Immature natural killer cell (primary cell): ENCODE measurements around the gene SRP9. TPM values are rescaled to one million over a fixed set of nuclear protein-coding genes. Genes with fewer than 3 reads are reported as not detected.
"Not testable (repeated sequence)": the region's sequence is repeated elsewhere in the genome, so short reads cannot be mapped to it uniquely, and the experiment has no call there.

Experiments used
- DNase-seq, 3 donors: peaks; one replicate each; pipeline ENCODE4 v3.0.0; 2022; ENCODE audit warnings: mixed read lengths in 1 of 3
- H3K27ac Mint-ChIP-seq, 6 donors: one replicate each; pipeline ENCODE4 v1.8.0; 2020; ENCODE audit warnings: mixed read lengths in 6 of 6, mild to moderate bottlenecking in 5 of 6, inconsistent platforms in 4 of 6, moderate library complexity in 3 of 6
- H3K27me3 Mint-ChIP-seq, 3 donors: one replicate each; pipeline ENCODE4 v1.8.0; 2020 to 2021; ENCODE audit warnings: low read depth in 3 of 3, mild to moderate bottlenecking in 3 of 3, mixed read lengths in 3 of 3, moderate library complexity in 3 of 3, inconsistent platforms in 1 of 3
- H3K36me3 Mint-ChIP-seq, 3 donors: one replicate each; pipeline ENCODE4 v1.8.0; 2020; ENCODE audit warnings: mixed read lengths in 3 of 3, inconsistent platforms in 2 of 3, mild to moderate bottlenecking in 2 of 3
- H3K4me1 Mint-ChIP-seq, 2 donors: one replicate each; pipeline ENCODE4 v1.8.0; 2020; ENCODE audit warnings: inconsistent platforms in 2 of 2, mild to moderate bottlenecking in 2 of 2, mixed read lengths in 2 of 2, moderate library complexity in 1 of 2
- H3K4me3 Mint-ChIP-seq, 5 donors: one replicate each; pipeline ENCODE4 v1.8.0; 2020; ENCODE audit warnings: mild to moderate bottlenecking in 5 of 5, mixed read lengths in 5 of 5, inconsistent platforms in 3 of 5, moderate library complexity in 3 of 5
- H3K9me3 Mint-ChIP-seq, 6 donors: one replicate each; pipeline ENCODE4 v1.8.0; 2020; ENCODE audit warnings: mild to moderate bottlenecking in 6 of 6, mixed read lengths in 6 of 6, inconsistent platforms in 4 of 6, moderate library complexity in 3 of 6
- polyA plus RNA-seq, 3 donors: library from polyadenylated mRNA; unstranded; fragments of 300-500 nt; fragmentation: Illumina TruSeq; gene quantifications; one replicate each; pipeline ENCODE4 v1.2.3, GENCODE V29; 2021

SRP9 gene
- polyA plus RNA-seq, 3 donors from 2014 or later, result 300 to 594 (median 317) TPM

- peaks cover 1 to 8% (median 6%) of the 10 kb centered on the region in 3 donors for H3K27me3 Mint-ChIP-seq
- peaks cover 0 to 3% (median 0%) of the 10 kb centered on the region in 3 donors for H3K36me3 Mint-ChIP-seq
- peak within 1 kb of the TSS; percentile 82 to 89 (median 84) for H3K4me3 Mint-ChIP-seq
- H3K4me1 Mint-ChIP-seq, result peaks cover 15 to 20% of the 10 kb centered on the region in 2 donors
- H3K9me3 Mint-ChIP-seq, result no peaks in the 10 kb centered on the region
- peak within 1 kb of the TSS in 4 of 6 donors; percentile 17 to 71 (median 58) for H3K27ac Mint-ChIP-seq
- DNase-seq, result peak; percentile 31 to 36 (median 34)
Observed at GRCh38 chr1:225809842-225810578, 32.4 kb downstream of the SRP9 start, which contains the start of gene EPHX1. Gene EPHX1, plus strand, starts transcription at chr1:225810124. Its CDS starts 18,606 bp downstream, at chr1:225828730.

GRCh38 chr1:225810579-225811538, 33.2 kb downstream of the SRP9 start:
- H3K36me3 Mint-ChIP-seq, H3K27me3 Mint-ChIP-seq, H3K9me3 Mint-ChIP-seq: not testable (repeated sequence)
- peak; percentile 5 to 10 (median 9) for DNase-seq
- Mint-ChIP-seq H3K4me1 (peaks cover 15 to 20% of the 10 kb centered on the region in 2 donors), H3K4me3 (peak overlapping the region; percentile 82 to 89 (median 84)), H3K27ac (peak overlapping the region in 4 of 6 donors; percentile 17 to 71 (median 58))

DNA sequence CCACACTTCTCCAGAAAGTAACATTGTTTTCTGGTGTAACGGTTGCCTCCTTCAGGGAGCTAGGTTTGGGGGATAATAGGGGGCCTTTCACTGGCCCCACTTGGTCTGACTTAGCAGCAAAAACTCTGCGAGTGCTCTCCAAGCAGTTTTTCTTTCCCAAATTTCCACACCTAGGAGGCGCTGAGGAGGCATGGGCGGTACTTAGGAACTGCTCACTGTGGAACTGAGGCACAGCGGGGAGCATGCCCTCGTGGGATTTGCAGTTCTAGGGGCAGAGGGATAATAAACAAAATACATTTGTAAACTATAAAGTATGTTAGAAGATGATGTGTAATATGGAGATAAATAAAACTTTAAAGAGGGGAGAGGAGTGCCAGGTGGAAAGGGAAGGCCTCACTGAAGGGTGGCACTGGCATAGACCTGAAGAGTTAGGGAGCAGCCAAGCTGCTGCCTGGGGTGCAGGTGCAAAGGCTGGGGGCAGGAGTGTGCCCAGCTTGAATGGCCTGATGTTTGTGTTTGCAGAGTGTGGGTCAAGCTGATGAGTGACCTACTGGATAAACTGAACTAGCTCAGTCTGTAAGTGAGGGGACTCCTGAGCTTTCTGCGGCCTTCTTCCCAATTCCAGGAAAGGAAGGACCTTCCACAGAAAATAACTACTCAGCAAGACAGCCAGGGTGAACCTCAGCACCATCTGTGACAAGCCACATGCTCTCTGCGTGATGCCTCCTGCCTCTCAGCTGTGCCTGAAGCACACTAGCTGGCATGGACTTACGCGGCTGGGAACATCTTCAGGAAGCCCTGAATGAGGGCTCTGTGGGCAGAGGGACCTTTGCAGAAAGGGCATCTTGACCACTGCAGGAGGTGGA, 34.2 kb downstream of the SRP9 start:
- no peaks in the 10 kb centered on the region for H3K9me3 Mint-ChIP-seq
- H3K4me3 Mint-ChIP-seq, result peak overlapping the region in 2 of 5 donors; percentile 4 to 84
- H3K36me3 Mint-ChIP-seq, result peaks cover 0 to 3% (median 0%) of the 10 kb centered on the region in 3 donors
- H3K27ac Mint-ChIP-seq, result no peak overlapping the region
- H3K4me1 Mint-ChIP-seq, result peaks cover 15 to 20% of the 10 kb centered on the region in 2 donors
- no peak for DNase-seq
- peaks cover 1 to 10% (median 6%) of the 10 kb centered on the region in 3 donors for H3K27me3 Mint-ChIP-seq

GRCh38 chr1:225812488-225813213, 35.0 kb downstream of the SRP9 start:
- H3K4me1 Mint-ChIP-seq, result peaks cover 15 to 20% of the 10 kb centered on the region in 2 donors
- H3K9me3 Mint-ChIP-seq, result no peaks in the 10 kb centered on the region
- H3K27ac Mint-ChIP-seq, result no peak overlapping the region
- no peaks in the 10 kb centered on the region for H3K36me3 Mint-ChIP-seq
- peaks cover 1 to 10% (median 6%) of the 10 kb centered on the region in 3 donors for H3K27me3 Mint-ChIP-seq
- H3K4me3 Mint-ChIP-seq, result no peak overlapping the region
- DNase-seq, result no peak

DNA sequence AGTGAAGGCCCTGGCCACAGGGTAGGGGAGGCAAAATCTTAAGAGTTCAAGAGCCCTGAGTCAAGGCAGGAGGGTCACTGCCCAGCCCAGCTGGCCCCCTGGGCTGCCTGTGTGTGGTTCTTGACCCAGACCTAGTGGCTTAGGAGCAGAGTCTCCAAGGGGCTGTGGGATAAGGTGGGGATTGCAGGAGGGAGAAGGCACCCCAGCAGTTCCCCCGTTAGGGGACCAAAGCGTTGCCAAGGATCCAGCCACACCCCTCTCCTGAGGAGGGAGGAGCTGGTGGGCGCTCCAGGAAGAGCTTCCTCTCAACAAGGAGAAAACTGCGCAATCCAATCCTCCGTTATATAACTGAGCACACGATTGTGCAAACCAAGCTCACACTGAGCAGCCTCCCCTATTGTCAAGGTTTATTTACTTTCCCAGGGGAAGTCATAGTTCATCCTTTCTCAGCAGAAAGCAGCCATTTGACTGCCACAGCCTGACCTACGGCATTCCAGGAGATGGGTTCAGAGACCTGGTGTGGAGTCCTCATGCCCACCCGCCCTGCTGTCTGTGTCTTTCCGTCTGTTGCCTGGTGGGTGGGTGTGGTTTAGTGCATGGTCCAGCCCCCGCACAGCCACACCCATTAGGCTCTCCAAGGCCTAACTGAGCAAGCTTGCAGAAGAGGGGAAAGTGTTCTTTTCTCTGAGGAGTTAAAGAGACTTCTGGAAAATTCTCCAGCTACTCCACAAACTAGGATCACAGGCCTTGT, 35.8 kb downstream of the SRP9 start:
- peaks cover 1 to 6% (median 6%) of the 10 kb centered on the region in 3 donors for H3K27me3 Mint-ChIP-seq
- no peaks in the 10 kb centered on the region for H3K36me3 Mint-ChIP-seq
- H3K27ac Mint-ChIP-seq, result no peak overlapping the region
- no peak overlapping the region for H3K4me3 Mint-ChIP-seq
- no peaks in the 10 kb centered on the region for H3K9me3 Mint-ChIP-seq
- no peak for DNase-seq
- H3K4me1 Mint-ChIP-seq, result peaks cover 13 to 20% of the 10 kb centered on the region in 2 donors

DNA sequence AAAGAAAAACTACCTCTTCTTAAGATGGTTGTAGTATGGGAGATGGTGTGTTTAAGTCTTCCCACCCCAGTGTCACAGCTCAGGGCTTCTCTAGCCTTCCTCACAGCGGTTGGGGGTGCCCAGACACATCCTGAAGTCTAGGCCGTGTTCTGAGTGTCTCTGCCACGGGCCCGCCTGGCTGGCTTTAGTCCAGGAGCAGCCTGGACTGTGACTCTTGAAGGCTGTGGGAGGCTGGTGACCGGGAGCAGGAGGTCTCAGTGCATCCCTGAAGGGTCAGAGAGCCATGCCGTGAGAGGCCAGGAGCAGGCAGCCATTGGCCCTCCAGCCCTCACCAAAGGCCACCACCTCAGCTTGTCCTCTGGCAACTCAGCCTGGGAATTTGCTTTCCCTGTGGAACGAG, 36.8 kb downstream of the SRP9 start:
- peaks cover 13% of the 10 kb centered on the region in 2 donors for H3K4me1 Mint-ChIP-seq
- no peak overlapping the region for H3K4me3 Mint-ChIP-seq
- DNase-seq, result no peak
- peaks cover 0 to under 1% (median 0%) of the 10 kb centered on the region in 3 donors for H3K36me3 Mint-ChIP-seq
- H3K27me3 Mint-ChIP-seq, result peaks cover 1 to 4% (median 2%) of the 10 kb centered on the region in 3 donors
- no peaks in the 10 kb centered on the region for H3K9me3 Mint-ChIP-seq
- no peak overlapping the region for H3K27ac Mint-ChIP-seq

- not testable (repeated sequence) for H3K9me3 Mint-ChIP-seq, DNase-seq, H3K36me3 Mint-ChIP-seq, H3K27me3 Mint-ChIP-seq, H3K4me3 Mint-ChIP-seq, H3K4me1 Mint-ChIP-seq, H3K27ac Mint-ChIP-seq
Observed at GRCh38 chr1:225815090-225815489, 37.5 kb downstream of the SRP9 start.

DNA sequence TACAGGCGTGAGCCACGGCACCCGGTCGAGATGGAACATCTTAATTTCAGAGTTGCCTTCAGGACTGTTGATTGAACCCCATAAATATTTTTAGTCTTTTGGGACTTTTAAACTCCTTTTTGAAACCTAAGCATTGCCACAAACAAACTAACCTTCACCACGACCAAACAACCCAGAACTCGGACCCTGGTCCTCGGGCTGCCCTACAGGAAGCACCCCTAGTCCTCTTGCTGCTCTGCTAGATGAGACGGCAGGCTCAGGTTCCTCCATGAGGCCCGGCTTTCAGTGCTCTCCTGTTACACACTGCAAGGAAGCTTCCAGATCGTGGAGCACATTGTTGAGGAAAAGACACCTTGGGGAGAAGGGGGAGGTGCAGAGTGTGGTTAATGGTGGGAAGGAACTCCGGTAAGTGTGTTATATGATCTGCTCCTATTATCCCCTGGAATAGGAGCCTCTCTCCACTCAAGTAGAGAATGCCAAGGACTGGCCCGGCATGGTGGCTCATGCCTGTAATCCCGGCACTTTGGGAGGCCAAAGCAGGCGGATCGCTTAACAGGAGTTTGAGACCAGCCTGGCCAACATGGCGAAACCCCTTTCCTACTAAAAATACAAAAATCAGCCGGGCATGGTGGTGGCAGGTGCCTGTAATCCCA, 38.0 kb downstream of the SRP9 start:
- DNase-seq, result no peak
- H3K36me3 Mint-ChIP-seq, result peaks cover 0 to 3% (median 0%) of the 10 kb centered on the region in 3 donors
- no peak overlapping the region for H3K4me3 Mint-ChIP-seq
- peaks cover 0 to 2% (median 1%) of the 10 kb centered on the region in 3 donors for H3K27me3 Mint-ChIP-seq
- no peak overlapping the region for H3K27ac Mint-ChIP-seq
- no peaks in the 10 kb centered on the region for H3K9me3 Mint-ChIP-seq
- H3K4me1 Mint-ChIP-seq, result peaks cover 3 to 5% of the 10 kb centered on the region in 2 donors

- Mint-ChIP-seq H3K9me3 (no peaks in the 10 kb centered on the region), H3K27me3 (peaks cover 0 to 2% (median 0%) of the 10 kb centered on the region in 3 donors), H3K4me1 (no peaks in the 10 kb centered on the region), H3K4me3 (no peak overlapping the region), H3K36me3 (peaks cover 0 to 3% (median 0%) of the 10 kb centered on the region in 3 donors), H3K27ac (no peak overlapping the region)
- DNase-seq, result no peak
Observed at GRCh38 chr1:225816643-225817538, 39.3 kb downstream of the SRP9 start.

GRCh38 chr1:225817611-225818061, 40.0 kb downstream of the SRP9 start:
- H3K27me3 Mint-ChIP-seq, result peaks cover 0 to 2% (median 0%) of the 10 kb centered on the region in 3 donors
- no peak overlapping the region for H3K27ac Mint-ChIP-seq
- peaks cover 0 to 8% (median 0%) of the 10 kb centered on the region in 3 donors for H3K36me3 Mint-ChIP-seq
- DNase-seq, result no peak
- no peaks in the 10 kb centered on the region for H3K4me1 Mint-ChIP-seq
- no peaks in the 10 kb centered on the region for H3K9me3 Mint-ChIP-seq
- H3K4me3 Mint-ChIP-seq, result no peak overlapping the region

- no peak for DNase-seq
- Mint-ChIP-seq H3K27ac (no peak overlapping the region), H3K4me1 (no peaks in the 10 kb centered on the region), H3K4me3 (no peak overlapping the region), H3K9me3 (no peaks in the 10 kb centered on the region), H3K27me3 (peaks cover 0 to 2% (median 0%) of the 10 kb centered on the region in 3 donors), H3K36me3 (peaks cover 0 to 8% (median 0%) of the 10 kb centered on the region in 3 donors)
Observed at GRCh38 chr1:225818229-225818628, 40.6 kb downstream of the SRP9 start.
